ENCODE measurements around the gene BMPR1A.

BMPR1A gene

DNA sequence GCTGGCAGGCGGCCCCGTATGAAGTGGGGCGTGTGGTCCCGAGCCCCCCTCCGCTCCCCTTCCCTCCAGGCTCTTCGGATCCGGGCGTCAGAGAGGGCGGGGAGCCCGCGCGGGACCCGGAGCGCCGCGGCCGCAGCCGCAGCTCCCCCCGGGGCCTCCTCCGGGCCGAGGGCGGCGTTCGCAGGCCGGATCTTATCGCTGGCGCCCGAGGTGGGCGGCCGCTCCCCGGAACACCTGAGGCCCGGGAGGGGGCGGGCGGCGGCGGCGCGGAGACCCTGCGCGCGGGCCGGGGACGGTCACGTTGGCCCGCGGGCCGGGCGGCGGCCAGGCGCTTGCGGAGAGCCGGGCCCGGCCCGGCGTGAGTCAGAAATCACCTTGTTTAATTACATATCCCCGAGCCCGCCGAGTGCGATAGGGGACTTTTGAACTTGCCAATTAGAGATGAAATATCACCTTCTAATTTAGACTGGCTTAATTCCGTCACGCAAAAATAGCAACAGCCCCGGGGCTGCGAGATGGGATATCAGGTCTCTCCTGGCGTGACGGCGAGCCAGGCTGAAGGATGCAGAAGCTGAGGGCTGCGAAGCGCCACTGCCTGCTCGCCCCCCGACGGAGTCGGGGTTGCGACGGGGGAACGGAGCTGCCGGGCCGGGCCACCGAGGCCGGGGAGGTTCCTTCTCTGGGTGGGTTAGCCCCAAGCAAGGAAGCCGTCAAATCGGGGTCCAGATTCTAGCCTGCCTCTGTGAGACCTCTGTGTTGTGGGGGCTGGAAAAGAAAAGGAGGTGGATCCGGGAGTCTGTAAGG lies 44.7 kb upstream of the BMPR1A start:
- TF ChIP-seq, protein P1, sequence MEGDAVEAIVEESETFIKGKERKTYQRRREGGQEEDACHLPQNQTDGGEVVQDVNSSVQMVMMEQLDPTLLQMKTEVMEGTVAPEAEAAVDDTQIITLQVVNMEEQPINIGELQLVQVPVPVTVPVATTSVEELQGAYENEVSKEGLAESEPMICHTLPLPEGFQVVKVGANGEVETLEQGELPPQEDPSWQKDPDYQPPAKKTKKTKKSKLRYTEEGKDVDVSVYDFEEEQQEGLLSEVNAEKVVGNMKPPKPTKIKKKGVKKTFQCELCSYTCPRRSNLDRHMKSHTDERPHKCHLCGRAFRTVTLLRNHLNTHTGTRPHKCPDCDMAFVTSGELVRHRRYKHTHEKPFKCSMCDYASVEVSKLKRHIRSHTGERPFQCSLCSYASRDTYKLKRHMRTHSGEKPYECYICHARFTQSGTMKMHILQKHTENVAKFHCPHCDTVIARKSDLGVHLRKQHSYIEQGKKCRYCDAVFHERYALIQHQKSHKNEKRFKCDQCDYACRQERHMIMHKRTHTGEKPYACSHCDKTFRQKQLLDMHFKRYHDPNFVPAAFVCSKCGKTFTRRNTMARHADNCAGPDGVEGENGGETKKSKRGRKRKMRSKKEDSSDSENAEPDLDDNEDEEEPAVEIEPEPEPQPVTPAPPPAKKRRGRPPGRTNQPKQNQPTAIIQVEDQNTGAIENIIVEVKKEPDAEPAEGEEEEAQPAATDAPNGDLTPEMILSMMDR (conservative IDR thresholded peaks at IDR 0.05): no peak
- peak overlapping the region; percentile 95 for H3K27ac ChIP-seq

DNA sequence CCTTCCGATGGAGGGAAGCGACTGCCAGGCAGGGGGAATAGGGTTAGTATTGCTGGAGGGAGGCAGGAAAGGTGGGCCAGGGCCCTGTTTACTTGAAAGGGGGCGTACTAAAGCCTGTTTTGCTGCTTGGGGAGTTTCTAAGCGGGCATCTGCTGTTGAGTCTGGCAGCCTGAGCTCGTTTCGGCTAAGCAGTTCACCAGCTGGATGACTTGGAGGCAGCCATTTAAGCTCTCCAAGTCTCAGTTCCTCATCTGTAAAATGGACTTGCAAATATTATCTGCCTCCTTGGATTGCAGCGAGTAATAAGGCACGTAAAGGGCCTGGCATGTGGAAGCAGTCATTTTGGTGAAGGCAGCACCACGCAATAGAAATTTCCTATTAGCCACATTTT lies 44.1 kb upstream of the BMPR1A start:
- peak overlapping the region; percentile 95 for H3K27ac ChIP-seq
- TF ChIP-seq, protein P1 (conservative IDR thresholded peaks at IDR 0.05): no peak

DNA sequence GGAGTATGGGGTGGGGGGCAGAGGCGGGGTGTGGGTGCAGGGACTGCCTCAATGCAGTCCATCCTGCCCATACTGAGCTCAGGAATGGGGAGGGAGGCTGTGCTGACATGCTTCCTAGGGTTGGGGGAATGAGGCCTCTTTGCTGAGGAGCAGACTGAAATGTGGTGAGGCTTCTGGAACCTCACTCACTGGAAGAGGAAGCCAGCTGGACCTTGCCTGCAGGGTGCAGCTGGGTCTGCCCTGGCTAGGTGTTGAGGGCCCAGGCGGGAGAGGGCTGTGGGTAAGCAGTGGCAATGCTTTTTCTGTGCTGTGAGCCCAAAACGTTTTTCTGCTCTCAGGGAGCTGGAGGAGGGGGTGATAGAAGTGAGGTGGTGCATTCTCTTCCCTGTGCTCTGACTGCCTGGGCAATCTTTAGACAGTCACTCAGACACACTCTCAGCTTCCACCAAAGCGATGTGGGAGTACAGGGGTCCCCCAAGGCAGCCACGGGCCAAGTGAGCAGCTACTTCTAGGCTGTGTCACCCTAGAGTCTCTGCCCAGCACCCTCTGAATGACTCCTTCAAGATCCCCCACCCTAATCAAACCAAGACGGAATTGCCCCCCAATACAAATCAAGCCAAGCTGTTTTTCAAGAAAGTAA lies 41.1 kb upstream of the BMPR1A start:
- no peak overlapping the region for H3K27ac ChIP-seq
- TF ChIP-seq, protein P1 (conservative IDR thresholded peaks at IDR 0.05): no peak

DNA sequence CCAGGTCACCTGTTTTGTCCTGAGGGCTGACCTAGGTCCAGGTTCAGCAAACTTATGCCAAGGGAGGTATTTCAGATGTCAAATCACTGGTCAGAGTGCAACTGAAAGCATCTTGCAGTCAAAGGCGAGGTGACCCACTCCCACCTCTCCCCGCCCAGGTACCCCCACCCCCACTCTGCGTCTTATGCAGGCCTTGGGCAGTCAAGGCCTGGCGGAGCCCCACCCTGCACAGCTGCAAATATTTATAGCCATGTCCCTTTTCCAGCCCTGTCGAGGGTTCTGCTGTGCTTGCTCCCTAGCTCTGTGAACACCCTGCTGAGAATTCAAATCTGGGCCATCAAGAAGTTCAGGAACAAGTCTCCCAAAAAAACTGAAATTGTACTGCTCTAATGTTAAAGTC lies 40.6 kb upstream of the BMPR1A start:
- TF ChIP-seq, protein P1 (conservative IDR thresholded peaks at IDR 0.05): no peak
- H3K27ac ChIP-seq: no peak overlapping the region

DNA sequence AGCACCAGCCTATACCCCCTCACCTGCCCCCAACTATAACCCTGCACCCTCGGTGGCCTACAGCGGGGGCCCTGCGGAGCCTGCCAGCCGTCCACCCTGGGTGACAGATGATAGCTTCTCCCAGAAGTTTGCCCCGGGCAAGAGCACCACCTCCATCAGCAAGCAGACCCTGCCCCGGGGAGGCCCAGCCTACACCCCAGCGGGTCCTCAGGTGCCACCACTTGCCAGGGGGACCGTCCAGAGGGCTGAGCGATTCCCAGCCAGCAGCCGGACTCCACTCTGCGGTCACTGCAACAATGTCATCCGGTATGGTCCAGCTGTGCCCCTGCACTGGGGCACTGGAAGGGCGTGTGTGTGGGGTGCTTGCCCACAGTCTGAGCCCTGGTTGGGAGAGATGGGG lies 40.0 kb upstream of the BMPR1A start:
- H3K27ac ChIP-seq: no peak overlapping the region
- TF ChIP-seq, protein P1 (conservative IDR thresholded peaks at IDR 0.05): no peak

DNA sequence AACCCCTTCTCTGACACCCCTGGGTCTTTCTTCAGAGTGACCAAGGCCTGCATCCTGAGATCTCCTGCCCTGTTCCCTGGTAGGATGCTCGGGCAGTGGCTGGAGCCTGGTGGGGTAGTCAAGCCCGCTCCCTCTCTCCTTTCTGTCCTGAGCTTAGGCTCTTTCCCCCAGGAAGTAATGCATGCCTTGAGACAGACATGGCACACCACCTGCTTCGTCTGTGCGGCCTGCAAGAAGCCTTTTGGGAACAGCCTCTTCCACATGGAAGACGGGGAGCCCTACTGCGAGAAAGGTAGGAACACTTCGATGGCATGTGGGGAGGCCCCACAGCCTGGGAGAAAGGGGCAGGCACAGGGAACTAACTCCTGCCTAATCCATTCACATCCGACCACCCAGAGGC lies 37.9 kb upstream of the BMPR1A start:
- no peak overlapping the region for H3K27ac ChIP-seq
- TF ChIP-seq, protein P1 (conservative IDR thresholded peaks at IDR 0.05): no peak

DNA sequence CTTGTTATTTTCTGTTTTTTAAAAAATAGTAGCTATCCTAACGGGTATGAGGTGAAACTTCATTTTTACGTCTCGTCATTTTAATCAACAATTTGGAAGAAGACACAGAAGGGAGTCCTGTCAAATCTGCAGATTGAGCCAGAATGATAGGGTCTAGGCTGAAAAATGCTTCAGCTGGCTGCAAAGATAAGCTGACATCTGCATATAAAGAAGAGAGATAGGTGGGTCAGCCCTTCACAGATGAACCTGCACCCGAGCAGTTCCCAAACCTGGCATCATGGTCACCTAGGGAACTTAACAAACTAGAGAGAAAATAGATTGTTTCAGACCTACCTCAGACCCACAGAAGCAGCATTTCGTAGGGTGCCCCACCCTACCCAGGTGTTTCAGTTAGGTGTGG lies 35.2 kb upstream of the BMPR1A start:
- no peak overlapping the region for H3K27ac ChIP-seq
- TF ChIP-seq, protein P1 (conservative IDR thresholded peaks at IDR 0.05): no peak

Measured in VCaP (cell line).